Liver (tissue), 9 donors: ENCODE measurements around the gene ADK. TPM values are rescaled to one million over a fixed set of nuclear protein-coding genes. Genes with fewer than 3 reads are reported as not detected.

Experiments used
- DNase-seq: peaks from one replicate; pipeline ENCODE4 v3.0.0-alpha.2; 2017; ENCODE audit warnings: low spot score
- H3K27ac ChIP-seq, 2 donors: one replicate each; pipeline ENCODE4 v1.7.0; 2013; ENCODE audit warnings: inconsistent platforms in 2 of 2, low read length in 2 of 2, control low read depth in 1 of 2, low read depth in 1 of 2, mild to moderate bottlenecking in 1 of 2
- H3K27me3 ChIP-seq, 4 donors: one replicate each; pipeline versions ENCODE4 v1.6.1 to v1.7.0; 2013; ENCODE audit warnings: low read length in 3 of 4, inconsistent platforms in 1 of 4, mild to moderate bottlenecking in 1 of 4, moderate library complexity in 1 of 4; ENCODE audit not compliant: control insufficient read depth in 4 of 4, insufficient read depth in 4 of 4
- H3K36me3 ChIP-seq, 4 donors: one replicate each; pipeline versions ENCODE4 v1.6.1 to v1.7.0; 2013; ENCODE audit warnings: low read length in 3 of 4, mild to moderate bottlenecking in 3 of 4, low read depth in 1 of 4, moderate library complexity in 1 of 4; ENCODE audit not compliant: control insufficient read depth in 4 of 4, insufficient read depth in 3 of 4
- H3K4me1 ChIP-seq, 4 donors: one replicate each; pipeline versions ENCODE4 v1.6.1 to v1.7.0; 2013; ENCODE audit warnings: low read length in 3 of 4, mild to moderate bottlenecking in 3 of 4, moderate library complexity in 1 of 4; ENCODE audit not compliant: control insufficient read depth in 4 of 4, insufficient read depth in 4 of 4
- H3K4me3 ChIP-seq, 3 donors: one replicate each; pipeline versions ENCODE4 v1.6.1 to v1.7.0; 2013; ENCODE audit warnings: low read length in 3 of 3, control low read depth in 1 of 3, low read depth in 1 of 3, mild to moderate bottlenecking in 1 of 3
- H3K9ac ChIP-seq, 2 donors: one replicate each; pipeline ENCODE4 v1.7.0; 2013; ENCODE audit warnings: low read length in 2 of 2, mild to moderate bottlenecking in 2 of 2, moderate library complexity in 2 of 2, control low read depth in 1 of 2, low read depth in 1 of 2
- H3K9me3 ChIP-seq, 4 donors: one replicate each; pipeline versions ENCODE4 v1.6.1 to v1.7.0; 2013; ENCODE audit warnings: low read length in 3 of 4; ENCODE audit not compliant: control insufficient read depth in 4 of 4
- ATF3 ChIP-seq: IDR thresholded peaks from 2 replicates; pipeline ENCODE4 v1.6.1; 2016; ENCODE audit warnings: antibody characterized with exemption
- CTCF ChIP-seq: fragments of 150-350 bp; IDR thresholded peaks from 2 replicates; pipeline ENCODE4 v1.5.1; 2017; ENCODE audit warnings: improper control_type of control experiment, low read depth, low read length; ENCODE audit not compliant: missing input control
- EGR1 ChIP-seq, 2 donors: IDR thresholded peaks; 2 replicates each; pipeline ENCODE4 v1.6.1; 2016 to 2018; ENCODE audit warnings: antibody characterized with exemption in 2 of 2, low read depth in 2 of 2
- FOXA1 ChIP-seq: IDR thresholded peaks from 2 replicates; pipeline ENCODE4 v1.6.1; 2016; ENCODE audit warnings: antibody characterized with exemption
- FOXA2 ChIP-seq: IDR thresholded peaks from 2 replicates; pipeline ENCODE4 v1.6.1; 2016; ENCODE audit warnings: antibody characterized with exemption
- GABPA ChIP-seq, 2 donors: IDR thresholded peaks in 1 of 2; conservative IDR thresholded peaks in 1 of 2; 2 replicates each; pipeline ENCODE4 v1.6.1; 2016; ENCODE audit warnings: antibody characterized with exemption in 2 of 2, mild to moderate bottlenecking in 1 of 2, moderate library complexity in 1 of 2
- HNF4A ChIP-seq, 2 donors: conservative IDR thresholded peaks; 2 replicates each; pipeline ENCODE4 v1.6.1; 2016; ENCODE audit warnings: antibody characterized with exemption in 2 of 2, mild to moderate bottlenecking in 2 of 2
- HNF4G ChIP-seq: IDR thresholded peaks from 2 replicates; pipeline ENCODE4 v1.6.1; 2016; ENCODE audit warnings: antibody characterized with exemption
- JUND ChIP-seq, 2 donors: IDR thresholded peaks; 2 replicates each; pipeline ENCODE4 v1.6.1; 2016; ENCODE audit warnings: antibody characterized with exemption in 2 of 2
- NR2F2 ChIP-seq: IDR thresholded peaks from 2 replicates; pipeline ENCODE4 v1.6.1; 2016; ENCODE audit warnings: antibody characterized with exemption
- RAD21 ChIP-seq, 2 donors: IDR thresholded peaks; 2 replicates each; pipeline ENCODE4 v1.6.1; 2016; ENCODE audit warnings: antibody characterized with exemption in 2 of 2, mild to moderate bottlenecking in 2 of 2
- REST ChIP-seq: IDR thresholded peaks from 2 replicates; pipeline ENCODE4 v1.6.1; 2016; ENCODE audit warnings: antibody characterized with exemption, mild to moderate bottlenecking
- RXRA ChIP-seq, 2 donors: IDR thresholded peaks; 2 replicates each; pipeline ENCODE4 v1.6.1; 2017 to 2018; ENCODE audit warnings: antibody characterized with exemption in 2 of 2, mild to moderate bottlenecking in 1 of 2
- SP1 ChIP-seq: IDR thresholded peaks from 2 replicates; pipeline ENCODE4 v1.6.1; 2018; ENCODE audit warnings: antibody characterized with exemption, mild to moderate bottlenecking
- TAF1 ChIP-seq: conservative IDR thresholded peaks from 2 replicates; pipeline ENCODE4 v1.6.1; 2016; ENCODE audit warnings: antibody characterized with exemption, mild to moderate bottlenecking
- YY1 ChIP-seq: IDR thresholded peaks from 2 replicates; pipeline ENCODE4 v1.6.1; 2016; ENCODE audit warnings: antibody characterized with exemption, mild to moderate bottlenecking
- ZBTB33 ChIP-seq: IDR thresholded peaks from 2 replicates; pipeline ENCODE4 v1.6.1; 2016; ENCODE audit warnings: antibody characterized with exemption
- WGBS: extraction: QIAGEN DNeasy Blood & Tissue Kit; methylation state at CpG from one replicate; pipeline ENCODE4 v1.1.7; 2013; 5-methylcytosine and 5-hydroxymethylcytosine counted together
- polyA plus RNA-seq, 2 donors: library from polyadenylated mRNA; stranded (reverse) in 1 of 2; unstranded in 1 of 2; fragments of 200-250 nt in 1 of 2; fragments of >200 nt in 1 of 2; fragmentation: Nextera tagmentation in 1 of 2; extraction: Ambion mirVana in 1 of 2; gene quantifications; one replicate each; pipeline versions ENCODE4 v1.2.1 to v1.2.3, GENCODE V29; 2013 to 2015
- total RNA-seq, 2 donors: library from RNA; depleted of rRNA; stranded (reverse); fragments of >200 nt; gene quantifications; one replicate each; pipeline ENCODE4 v1.2.3, GENCODE V29; 2014
- TF ChIP-seq, protein P1 (sequence below): IDR thresholded peaks from 2 replicates; pipeline ENCODE4 v1.6.1; 2016; ENCODE audit warnings: antibody characterized with exemption
- donor health status: healthy.
- donor health status: healthy.
- donor health status: healthy.
- donor health status: healthy.
- donor health status: healthy.

The ADK gene
- total and polyA plus RNA-seq, 4 donors, result 18.0 to 110 (median 65.5) TPM

- 79% methylated on average over 1 of the region's 1 CpG for WGBS
- no peak overlapping the region for H3K9ac ChIP-seq
- no peaks in the 10 kb centered on the region for H3K27me3 ChIP-seq
- H3K4me3 ChIP-seq, result no peak overlapping the region
- TF ChIP-seq HNF4A (conservative IDR thresholded peaks at IDR 0.05), result no peak
- TF ChIP-seq RAD21 (IDR thresholded peaks at IDR 0.05), result peak; percentile 66 to 67
- TF ChIP-seq CTCF, result peak; percentile 28
- no peak for TF ChIP-seq JUND (IDR thresholded peaks at IDR 0.05)
- H3K36me3 ChIP-seq, result no peaks in the 10 kb centered on the region
- H3K4me1 ChIP-seq, result peaks cover 0 to 2% (median 0%) of the 10 kb centered on the region in 4 donors
- no peak for DNase-seq
- H3K27ac ChIP-seq, result no peak overlapping the region
- H3K9me3 ChIP-seq, result no peaks in the 10 kb centered on the region
These were observed 83.5 kb downstream of the ADK start for GRCh38 chr10:74234569-74234968.

GRCh38 chr10:74238031-74238431 lies 87.0 kb downstream of the ADK start:
- no peak overlapping the region for H3K4me3 ChIP-seq
- no peak for TF ChIP-seq GABPA (IDR thresholded peaks at IDR 0.05 in 1 of 2, conservative IDR thresholded peaks at IDR 0.05 in 1 of 2)
- TF ChIP-seq EGR1 (IDR thresholded peaks at IDR 0.05; ENCODE audit: low read depth in 2 of 2), result no peak
- TF ChIP-seq HNF4A (conservative IDR thresholded peaks at IDR 0.05), result no peak
- no peak for TF ChIP-seq RAD21 (IDR thresholded peaks at IDR 0.05)
- TF ChIP-seq YY1, result no peak
- no peak for TF ChIP-seq JUND (IDR thresholded peaks at IDR 0.05)
- TF ChIP-seq RXRA (IDR thresholded peaks at IDR 0.05), result no peak
- no peak for TF ChIP-seq TAF1
- TF ChIP-seq SP1, result no peak
- no peak for TF ChIP-seq FOXA2
- TF ChIP-seq NR2F2, result no peak
- TF ChIP-seq, protein P1, sequence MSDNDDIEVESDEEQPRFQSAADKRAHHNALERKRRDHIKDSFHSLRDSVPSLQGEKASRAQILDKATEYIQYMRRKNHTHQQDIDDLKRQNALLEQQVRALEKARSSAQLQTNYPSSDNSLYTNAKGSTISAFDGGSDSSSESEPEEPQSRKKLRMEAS, result no peak
- no peak for TF ChIP-seq ZBTB33
- no peak for TF ChIP-seq CTCF
- TF ChIP-seq ATF3, result no peak
- TF ChIP-seq REST, result no peak
- TF ChIP-seq HNF4G, result no peak
- no peak for TF ChIP-seq FOXA1
- DNase-seq, result no peak
- no peaks in the 10 kb centered on the region for H3K4me1 ChIP-seq
- no peak overlapping the region for H3K27ac ChIP-seq
- H3K9ac ChIP-seq, result no peak overlapping the region
- 87% methylated on average over 6 of the region's 6 CpGs for WGBS
- H3K36me3 ChIP-seq, result peaks cover 2 to 5% (median 3%) of the 10 kb centered on the region in 4 donors
- no peaks in the 10 kb centered on the region for H3K27me3 ChIP-seq
- no peaks in the 10 kb centered on the region for H3K9me3 ChIP-seq
